Lung (tissue), 12 donors: ENCODE measurements around the gene SOX6. TPM values are rescaled to one million over a fixed set of nuclear protein-coding genes. Genes with fewer than 3 reads are reported as not detected.

ENCODE experiments used
- ATAC-seq: fragments of 200-7000 bp; cut with Tn5 transposase; one replicate; pipeline ENCODE4 v1.9.1; 2020; ENCODE audit warnings: moderate number of reproducible peaks; ENCODE audit not compliant: insufficient read depth, low FRiP score
- DNase-seq, 3 donors: peaks; one replicate each; pipeline ENCODE4 v3.0.0-alpha.2; 2013 to 2017
- H3K27ac ChIP-seq, 2 donors: one replicate each; pipeline ENCODE4 v1.5.1; 2013; ENCODE audit warnings: mild to moderate bottlenecking in 2 of 2, moderate library complexity in 2 of 2, control low read depth in 1 of 2, inconsistent platforms in 1 of 2, low read depth in 1 of 2, low read length in 1 of 2
- H3K27me3 ChIP-seq, 3 donors: one replicate each; pipeline ENCODE4 v1.5.1; 2013; ENCODE audit warnings: low read length in 2 of 3; ENCODE audit not compliant: control insufficient read depth in 3 of 3, insufficient read depth in 3 of 3
- H3K36me3 ChIP-seq, 4 donors: one replicate each; pipeline ENCODE4 v1.5.1; 2013; ENCODE audit warnings: low read length in 4 of 4, mild to moderate bottlenecking in 1 of 4, moderate library complexity in 1 of 4; ENCODE audit not compliant: control insufficient read depth in 4 of 4, insufficient read depth in 4 of 4
- H3K4me1 ChIP-seq, 5 donors: one replicate each; pipeline ENCODE4 v1.5.1; 2013; ENCODE audit warnings: low read length in 5 of 5, mild to moderate bottlenecking in 2 of 5, moderate library complexity in 1 of 5; ENCODE audit not compliant: control insufficient read depth in 5 of 5, insufficient read depth in 5 of 5
- H3K4me3 ChIP-seq: one replicate; pipeline ENCODE4 v1.5.1; 2013; ENCODE audit warnings: mild to moderate bottlenecking, control low read depth, moderate library complexity
- H3K9ac ChIP-seq, 2 donors: one replicate each; pipeline ENCODE4 v1.5.1; 2013; ENCODE audit warnings: low read length in 2 of 2, control low read depth in 1 of 2; ENCODE audit not compliant: insufficient read depth in 1 of 2
- H3K9me3 ChIP-seq, 4 donors: one replicate each; pipeline ENCODE4 v1.5.1; 2013; ENCODE audit warnings: low read length in 3 of 4, mild to moderate bottlenecking in 1 of 4, moderate library complexity in 1 of 4; ENCODE audit not compliant: control insufficient read depth in 4 of 4, insufficient read depth in 3 of 4
- WGBS, 2 donors: extraction: QIAGEN DNeasy Blood & Tissue Kit; methylation state at CpG; one replicate each; pipeline ENCODE4 v1.1.7; 2013; 5-methylcytosine and 5-hydroxymethylcytosine counted together
- polyA plus RNA-seq, 2 donors: library from polyadenylated mRNA; stranded (reverse); fragments of 200-250 nt; gene quantifications; one replicate each; pipeline ENCODE4 v1.2.1, GENCODE V29; 2013
- total RNA-seq, 2 donors: library from RNA; depleted of rRNA in 1 of 2; stranded (reverse); fragments of >200 nt in 1 of 2; gene quantifications; one replicate each; pipeline ENCODE4 v1.2.1, GENCODE V29; 2014 to 2021
- TF ChIP-seq, protein P1 (sequence below): IDR thresholded peaks from 2 replicates; pipeline ENCODE4 v1.5.1; 2012; ENCODE audit warnings: mild to moderate bottlenecking; ENCODE audit errors: control extremely low read depth, extremely low read depth
- donor health status: control.
- donor health status: control.
- donor health status: Bipolar disorder and iron deficiency.
- donor health status: healthy.
- donor health status: DM: yes; HTN: yes; CAD: no.

Gene SOX6
- total and polyA plus RNA-seq, 4 donors: 0.58 to 31.7 (median 7.4) TPM

DNA sequence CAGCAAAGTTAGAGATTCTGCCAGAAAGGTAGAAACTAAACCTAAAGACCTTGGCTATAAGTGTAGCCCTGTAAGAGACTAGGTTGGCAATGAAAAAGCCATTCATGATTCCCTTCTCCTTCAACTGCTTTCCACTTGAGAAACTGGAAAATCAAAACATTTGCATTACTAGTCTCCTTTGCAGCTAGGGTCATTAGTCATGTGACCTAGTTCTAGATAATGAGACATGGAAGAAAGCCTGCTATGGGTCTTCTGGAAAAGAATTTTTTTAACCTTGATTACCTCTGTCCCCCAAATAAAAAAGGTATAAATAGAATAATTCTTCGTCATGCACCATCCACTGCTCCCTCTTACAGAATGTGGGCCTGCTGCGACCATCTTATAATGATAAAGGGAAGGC, 80.1 kb downstream of the SOX6 start:
- Histone ChIP-seq H3K36me3 (no peaks in the 10 kb centered on the region), H3K9ac (no peak overlapping the region), H3K4me3 (no peak overlapping the region), H3K4me1 (peaks cover 0 to 5% (median 0%) of the 10 kb centered on the region in 5 donors), H3K27me3 (no peaks in the 10 kb centered on the region), H3K9me3 (no peaks in the 10 kb centered on the region), H3K27ac (no peak overlapping the region)
- DNase-seq (no peak), ATAC-seq (no peak)
- 87 to 90% methylated on average over 2 of the region's 2 CpGs for WGBS, 2 donors
- TF ChIP-seq, protein P1, sequence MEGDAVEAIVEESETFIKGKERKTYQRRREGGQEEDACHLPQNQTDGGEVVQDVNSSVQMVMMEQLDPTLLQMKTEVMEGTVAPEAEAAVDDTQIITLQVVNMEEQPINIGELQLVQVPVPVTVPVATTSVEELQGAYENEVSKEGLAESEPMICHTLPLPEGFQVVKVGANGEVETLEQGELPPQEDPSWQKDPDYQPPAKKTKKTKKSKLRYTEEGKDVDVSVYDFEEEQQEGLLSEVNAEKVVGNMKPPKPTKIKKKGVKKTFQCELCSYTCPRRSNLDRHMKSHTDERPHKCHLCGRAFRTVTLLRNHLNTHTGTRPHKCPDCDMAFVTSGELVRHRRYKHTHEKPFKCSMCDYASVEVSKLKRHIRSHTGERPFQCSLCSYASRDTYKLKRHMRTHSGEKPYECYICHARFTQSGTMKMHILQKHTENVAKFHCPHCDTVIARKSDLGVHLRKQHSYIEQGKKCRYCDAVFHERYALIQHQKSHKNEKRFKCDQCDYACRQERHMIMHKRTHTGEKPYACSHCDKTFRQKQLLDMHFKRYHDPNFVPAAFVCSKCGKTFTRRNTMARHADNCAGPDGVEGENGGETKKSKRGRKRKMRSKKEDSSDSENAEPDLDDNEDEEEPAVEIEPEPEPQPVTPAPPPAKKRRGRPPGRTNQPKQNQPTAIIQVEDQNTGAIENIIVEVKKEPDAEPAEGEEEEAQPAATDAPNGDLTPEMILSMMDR: no peak

DNA sequence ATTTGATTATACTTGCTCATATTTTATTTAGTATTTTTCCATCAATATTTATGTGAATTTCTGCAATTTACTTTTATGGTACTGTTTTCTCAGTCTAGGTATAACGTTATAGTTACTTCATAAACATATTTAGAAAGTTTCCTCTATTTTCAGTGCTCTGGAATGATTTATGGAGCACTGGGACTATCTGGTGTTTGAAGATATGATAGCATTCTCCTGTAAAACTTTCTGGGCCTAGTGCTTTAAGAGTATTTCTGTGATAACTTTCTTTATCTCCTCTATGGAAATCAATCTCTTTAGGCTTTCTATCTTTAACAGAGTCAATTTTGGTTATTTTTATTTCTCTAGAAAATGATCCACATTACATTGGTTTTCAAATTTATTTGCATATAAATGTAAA, 85.1 kb downstream of the SOX6 start:
- H3K4me1 ChIP-seq: no peaks in the 10 kb centered on the region
- no peak overlapping the region for H3K27ac ChIP-seq
- H3K27me3 ChIP-seq: no peaks in the 10 kb centered on the region
- DNase-seq: no peak
- no peaks in the 10 kb centered on the region for H3K36me3 ChIP-seq
- WGBS, 2 donors: 65 to 74% methylated on average over 1 of the region's 1 CpG
- H3K9ac ChIP-seq: no peak overlapping the region
- no peak overlapping the region for H3K4me3 ChIP-seq
- TF ChIP-seq, protein P1: no peak
- no peak for ATAC-seq
- no peaks in the 10 kb centered on the region for H3K9me3 ChIP-seq

DNA sequence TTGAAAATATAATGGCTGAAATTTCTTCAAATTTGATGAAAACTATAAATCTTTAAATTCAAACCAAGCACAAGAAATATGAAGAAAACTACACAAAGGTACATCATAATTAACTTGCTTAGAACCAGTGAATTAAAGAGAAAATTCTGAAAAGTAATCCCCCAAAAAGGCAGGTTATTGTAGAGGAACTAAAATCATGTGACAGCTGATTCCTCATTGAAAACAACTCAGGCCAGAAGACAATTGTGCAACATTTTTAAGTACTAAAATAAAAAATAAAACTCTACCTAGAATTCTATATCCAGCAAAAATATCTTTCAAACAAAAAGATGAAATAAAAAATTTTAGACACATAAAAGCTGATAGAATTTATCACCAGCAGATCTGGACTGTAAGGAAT, 90.3 kb downstream of the SOX6 start:
- no peak overlapping the region for H3K4me3 ChIP-seq

DNA sequence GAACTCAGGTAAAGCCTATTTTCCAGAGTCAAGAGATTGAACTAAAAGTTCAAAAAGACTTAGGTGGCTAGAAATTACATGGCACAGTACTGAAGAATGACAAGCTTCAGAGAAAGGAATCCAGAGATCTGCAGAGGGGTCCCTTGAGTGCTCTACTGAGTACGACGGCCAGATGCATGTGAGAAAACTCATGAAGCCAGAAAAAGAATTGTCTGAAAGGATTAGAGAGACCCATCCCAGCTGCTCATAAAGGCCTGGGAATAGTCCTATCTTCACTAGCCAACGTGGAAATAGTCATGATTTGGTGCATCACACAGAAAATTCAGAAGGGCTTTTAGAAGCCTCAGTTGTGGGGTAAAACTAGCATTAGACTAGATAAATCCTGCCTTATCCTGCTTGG, 91.3 kb downstream of the SOX6 start:
- DNase-seq (no peak), ATAC-seq (no peak)
- H3K4me3 ChIP-seq: no peak overlapping the region
- H3K27me3 ChIP-seq: no peaks in the 10 kb centered on the region
- WGBS, 2 donors: 83 to 92% methylated on average over 3 of the region's 3 CpGs
- H3K9ac ChIP-seq: no peak overlapping the region
- no peaks in the 10 kb centered on the region for H3K9me3 ChIP-seq
- H3K36me3 ChIP-seq: no peaks in the 10 kb centered on the region
- TF ChIP-seq, protein P1: no peak
- no peak overlapping the region for H3K27ac ChIP-seq
- H3K4me1 ChIP-seq: no peaks in the 10 kb centered on the region

More for the DNA sequence above, 90.3 kb downstream of the SOX6 start:
- Histone ChIP-seq H3K9me3 (no peaks in the 10 kb centered on the region), H3K36me3 (no peaks in the 10 kb centered on the region), H3K27ac (no peak overlapping the region), H3K27me3 (no peaks in the 10 kb centered on the region), H3K4me1 (no peaks in the 10 kb centered on the region), H3K9ac (no peak overlapping the region)
- no peak for ATAC-seq
- TF ChIP-seq, protein P1: no peak
- DNase-seq: no peak
